Fibroblast of villous mesenchyme (primary cell): ENCODE results near the gene ASXL3. TPM values are rescaled to one million over a fixed set of nuclear protein-coding genes. Genes with fewer than 3 reads are reported as not detected.

Source experiments
- DNase-seq: peaks from one replicate; pipeline ENCODE4 v3.0.0-alpha.2; 2010; ENCODE audit warnings: low read depth
- H3K4me3 ChIP-seq: 2 replicates; pipeline ENCODE4 v1.5.1; 2011; ENCODE audit warnings: low read depth, mild to moderate bottlenecking, low read length
- CTCF ChIP-seq: IDR thresholded peaks from 2 replicates; pipeline ENCODE4 v1.5.1; 2012; ENCODE audit warnings: low read depth, mild to moderate bottlenecking, low read length; ENCODE audit not compliant: insufficient read depth
- total RNA-seq: library from RNA; depleted of rRNA; stranded (reverse); fragments of >200 nt; gene quantifications from 2 replicates; pipeline ENCODE4 v1.2.3, GENCODE V29; 2012

Gene ASXL3
- total RNA-seq, 1 donor = under 0.01 TPM

GRCh38 chr18:33745151-33745795, 167.3 kb downstream of the ASXL3 start:
- no peak for DNase-seq
- no peak overlapping the region for H3K4me3 ChIP-seq
- no peak for TF ChIP-seq CTCF

GRCh38 chr18:33745871-33746545, 168.0 kb downstream of the ASXL3 start:
- no peak for DNase-seq
- H3K4me3 ChIP-seq = no peak overlapping the region
- TF ChIP-seq CTCF = no peak

- H3K4me3 ChIP-seq = no peak overlapping the region
- no peak for TF ChIP-seq CTCF
- no peak for DNase-seq
Observed at GRCh38 chr18:33749834-33750233, 171.8 kb downstream of the ASXL3 start.

GRCh38 chr18:33750366-33750765, 172.3 kb downstream of the ASXL3 start:
- H3K4me3 ChIP-seq = no peak overlapping the region
- no peak for DNase-seq
- TF ChIP-seq CTCF = no peak

- peak; percentile 62 for TF ChIP-seq CTCF
- DNase-seq = peak; percentile 43
- no peak overlapping the region for H3K4me3 ChIP-seq
Observed at GRCh38 chr18:33751613-33752221, 173.7 kb downstream of the ASXL3 start.

- H3K4me3 ChIP-seq = no peak overlapping the region
- DNase-seq = peak; percentile 3
- TF ChIP-seq CTCF = no peak
Observed at GRCh38 chr18:33755391-33755790, 177.4 kb downstream of the ASXL3 start.
